ENCODE measurements around the gene NT5E.

The NT5E gene

DNA sequence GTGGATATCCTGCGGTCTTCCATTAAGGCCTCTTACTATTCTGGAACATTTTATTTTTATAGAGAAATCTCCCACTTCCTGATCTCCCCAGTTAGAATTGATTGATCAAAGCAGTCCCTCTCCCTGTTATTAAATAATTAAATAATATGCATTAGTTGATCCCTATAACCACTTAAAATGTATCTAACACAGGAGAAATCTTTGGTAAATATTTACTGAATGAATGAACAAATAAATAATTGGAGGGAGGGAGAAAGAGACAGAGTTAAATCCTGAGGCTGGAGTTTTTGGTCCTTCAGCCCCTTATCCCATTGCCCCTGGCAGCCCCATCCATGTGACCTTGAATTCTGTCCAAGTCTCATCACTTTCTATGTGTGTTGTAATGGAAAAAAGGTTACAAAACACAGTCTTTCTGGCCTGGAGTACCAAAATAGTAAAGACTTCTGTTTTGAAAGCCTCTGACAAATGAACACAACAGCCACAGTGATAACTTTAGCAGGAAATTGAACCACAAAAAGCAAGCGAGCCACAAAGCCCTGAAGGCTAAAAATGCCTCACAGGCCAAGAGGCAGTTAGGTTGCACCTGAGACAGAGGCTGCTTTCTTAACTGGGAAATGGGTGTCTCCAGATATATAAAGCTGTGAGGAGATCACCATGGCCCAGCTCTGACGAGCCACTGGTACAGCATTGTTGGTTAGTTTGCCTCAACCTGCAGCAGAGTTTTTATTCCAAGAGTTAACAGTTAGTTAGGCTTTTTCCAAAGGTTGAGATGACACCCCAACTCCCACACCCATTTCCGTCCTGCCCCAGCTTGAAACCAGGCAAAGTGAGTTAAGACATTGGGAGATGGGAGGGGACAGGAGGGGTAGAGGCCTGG, 11.3 kb downstream of the NT5E start:
- H3K27me3 ChIP-seq (ENCODE audit: insufficient read depth, low read length, poor library complexity, severe bottlenecking), result no peaks in the 10 kb centered on the region
- H3F3A ChIP-seq (ENCODE audit: low read depth), result peaks cover 4% of the 10 kb centered on the region; the same call in 1 of the 2 replicates
- no peaks in the 10 kb centered on the region for H3K9me2 ChIP-seq (replicated peaks; ENCODE audit: low read depth, low read length)
- no peak for TF ChIP-seq CTCF (conservative IDR thresholded peaks at IDR 0.05; ENCODE audit: low read length)
- no peak for TF ChIP-seq EZH2phosphoT487 (IDR thresholded peaks at IDR 0.05; ENCODE audit: borderline replicate concordance)
- no peaks in the 10 kb centered on the region for H3K36me3 ChIP-seq (ENCODE audit: insufficient read depth, low read length)
- no peaks in the 10 kb centered on the region for H3K79me2 ChIP-seq (ENCODE audit: insufficient read depth, low read length)
- no peaks in the 10 kb centered on the region for H3K9me3 ChIP-seq (ENCODE audit: insufficient read depth, low read depth, low read length)
- peak overlapping the region; percentile 69 for H3K4me2 ChIP-seq (ENCODE audit: low read depth, low read length, poor library complexity, severe bottlenecking)
- H3K4me3 ChIP-seq (ENCODE audit: low read length, poor library complexity, severe bottlenecking), result peak overlapping the region; percentile 46
- peak overlapping the region; percentile 58 for H3K9ac ChIP-seq (ENCODE audit: low read depth, low read length, poor library complexity, severe bottlenecking)
- peaks cover 77% of the 10 kb centered on the region for H3K4me1 ChIP-seq (ENCODE audit: insufficient read depth, low read length, poor library complexity, severe bottlenecking)
- H4K20me1 ChIP-seq (ENCODE audit: insufficient read depth, low read length, poor library complexity, severe bottlenecking), result no peaks in the 10 kb centered on the region
- peak overlapping the region; percentile 60 for H2AFZ ChIP-seq (ENCODE audit: low read length)

DNA sequence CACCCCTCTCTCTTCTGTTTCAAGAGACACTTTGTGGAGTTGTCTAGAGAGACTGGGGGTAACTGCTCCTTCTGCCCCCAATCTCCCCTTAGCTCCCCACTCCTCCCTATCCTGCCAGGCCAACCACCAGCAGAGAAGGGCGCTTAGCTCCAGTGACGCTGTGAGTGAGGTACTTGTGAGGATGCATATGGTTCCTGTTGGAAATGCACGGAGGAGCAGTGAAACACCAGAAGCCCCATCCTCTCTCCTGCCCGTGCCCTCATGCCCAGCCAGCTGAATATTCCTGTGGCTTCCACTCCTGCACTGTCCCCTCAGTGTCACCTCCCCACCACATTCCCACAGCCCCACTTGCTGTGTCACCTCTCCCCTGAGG, 11.9 kb downstream of the NT5E start:
- peaks cover 4% of the 10 kb centered on the region; the same call in 1 of the 2 replicates for H3F3A ChIP-seq (ENCODE audit: low read depth)
- no peaks in the 10 kb centered on the region for H3K9me2 ChIP-seq (replicated peaks; ENCODE audit: low read depth, low read length)
- H3K36me3 ChIP-seq (ENCODE audit: insufficient read depth, low read length), result no peaks in the 10 kb centered on the region
- no peaks in the 10 kb centered on the region for H3K27me3 ChIP-seq (ENCODE audit: insufficient read depth, low read length, poor library complexity, severe bottlenecking)
- peaks cover 75% of the 10 kb centered on the region for H3K4me1 ChIP-seq (ENCODE audit: insufficient read depth, low read length, poor library complexity, severe bottlenecking)
- H3K4me3 ChIP-seq (ENCODE audit: low read length, poor library complexity, severe bottlenecking), result peak overlapping the region; percentile 46
- no peaks in the 10 kb centered on the region for H3K9me3 ChIP-seq (ENCODE audit: insufficient read depth, low read depth, low read length)
- H2AFZ ChIP-seq (ENCODE audit: low read length), result peak overlapping the region; percentile 60
- H4K20me1 ChIP-seq (ENCODE audit: insufficient read depth, low read length, poor library complexity, severe bottlenecking), result no peaks in the 10 kb centered on the region
- no peaks in the 10 kb centered on the region for H3K79me2 ChIP-seq (ENCODE audit: insufficient read depth, low read length)
- TF ChIP-seq CTCF (conservative IDR thresholded peaks at IDR 0.05; ENCODE audit: low read length), result no peak
- no peak for TF ChIP-seq EZH2phosphoT487 (IDR thresholded peaks at IDR 0.05; ENCODE audit: borderline replicate concordance)
- peak overlapping the region; percentile 58 for H3K9ac ChIP-seq (ENCODE audit: low read depth, low read length, poor library complexity, severe bottlenecking)
- H3K4me2 ChIP-seq (ENCODE audit: low read depth, low read length, poor library complexity, severe bottlenecking), result peak overlapping the region; percentile 69

- H4K20me1 ChIP-seq (ENCODE audit: insufficient read depth, low read length, poor library complexity, severe bottlenecking), result no peaks in the 10 kb centered on the region
- TF ChIP-seq EZH2phosphoT487 (IDR thresholded peaks at IDR 0.05; ENCODE audit: borderline replicate concordance) (no peak), CTCF (conservative IDR thresholded peaks at IDR 0.05; ENCODE audit: low read length) (no peak)
- 0 out of 2 replicates have a peak overlapping the region, but pooled peaks have one; percentile 60 for H2AFZ ChIP-seq (ENCODE audit: low read length)
- H3K36me3 ChIP-seq (ENCODE audit: insufficient read depth, low read length), result no peaks in the 10 kb centered on the region
- H3K9me3 ChIP-seq (ENCODE audit: insufficient read depth, low read depth, low read length), result no peaks in the 10 kb centered on the region
- no peak overlapping the region for H3K4me3 ChIP-seq (ENCODE audit: low read length, poor library complexity, severe bottlenecking)
- peak overlapping the region; percentile 58 for H3K9ac ChIP-seq (ENCODE audit: low read depth, low read length, poor library complexity, severe bottlenecking)
- H3F3A ChIP-seq (ENCODE audit: low read depth), result peaks cover 4% of the 10 kb centered on the region; the same call in 1 of the 2 replicates
- H3K79me2 ChIP-seq (ENCODE audit: insufficient read depth, low read length), result no peaks in the 10 kb centered on the region
- H3K4me2 ChIP-seq (ENCODE audit: low read depth, low read length, poor library complexity, severe bottlenecking), result no peak overlapping the region
- H3K9me2 ChIP-seq (replicated peaks; ENCODE audit: low read depth, low read length), result no peaks in the 10 kb centered on the region
- peaks cover 67% of the 10 kb centered on the region for H3K4me1 ChIP-seq (ENCODE audit: insufficient read depth, low read length, poor library complexity, severe bottlenecking)
- no peaks in the 10 kb centered on the region for H3K27me3 ChIP-seq (ENCODE audit: insufficient read depth, low read length, poor library complexity, severe bottlenecking)
Observed at GRCh38 chr6:85462673-85463072, 12.8 kb downstream of the NT5E start.

Measured in Loucy (cell line).